OCI-LY1 (cell line): ENCODE measurements around the gene SLC17A9.
"Not testable (repeated sequence)": the region's sequence is repeated elsewhere in the genome, so short reads cannot be mapped to it uniquely, and the experiment has no call there.

ENCODE experiments used
- H2AFZ ChIP-seq: fragments of 200-600 bp; sonication (generic), shearing (Covaris generic); 2 replicates; pipeline ENCODE4 v1.6.0; 2014; ENCODE audit warnings: antibody characterized with exemption, mild to moderate bottlenecking, low read length
- H3F3A ChIP-seq: fragments of 200-600 bp; sonication (generic), shearing (Covaris generic); 2 replicates; pipeline ENCODE4 v1.6.0; 2014; ENCODE audit warnings: mild to moderate bottlenecking, antibody characterized with exemption, low read length, moderate library complexity; ENCODE audit not compliant: insufficient read depth
- H3K27ac ChIP-seq: fragments of 200-600 bp; sonication (generic); 2 replicates; pipeline ENCODE4 v1.5.1; 2014; ENCODE audit warnings: low read length, mixed run types, mild to moderate bottlenecking, low read depth; ENCODE audit not compliant: poor library complexity, severe bottlenecking
- H3K27me3 ChIP-seq: fragments of 200-600 bp; sonication (generic); 2 replicates; pipeline ENCODE4 v1.6.0; 2014; ENCODE audit warnings: antibody characterized with exemption, mild to moderate bottlenecking, low read length, moderate library complexity; ENCODE audit not compliant: insufficient read depth
- H3K36me3 ChIP-seq: fragments of 200-600 bp; sonication (generic); 2 replicates; pipeline ENCODE4 v1.6.1; 2014; ENCODE audit warnings: mild to moderate bottlenecking, antibody characterized with exemption, low read length, moderate library complexity, mixed read lengths; ENCODE audit not compliant: insufficient read depth
- H3K4me1 ChIP-seq: fragments of 200-600 bp; sonication (generic); 2 replicates; pipeline ENCODE4 v1.5.1; 2014; ENCODE audit warnings: mild to moderate bottlenecking, low read length, moderate library complexity; ENCODE audit not compliant: insufficient read depth, severe bottlenecking
- H3K4me2 ChIP-seq: fragments of 200-600 bp; sonication (generic), shearing (Covaris generic); 2 replicates; pipeline ENCODE4 v1.6.1; 2014; ENCODE audit warnings: low read length
- H3K4me3 ChIP-seq: fragments of 200-600 bp; sonication (generic); 2 replicates; pipeline ENCODE4 v1.5.1; 2014; ENCODE audit warnings: low read length, low read depth, mild to moderate bottlenecking, mixed read lengths; ENCODE audit not compliant: poor library complexity, severe bottlenecking
- H3K79me2 ChIP-seq: fragments of 200-600 bp; shearing (Covaris generic); 2 replicates; pipeline ENCODE4 v1.6.1; 2016; ENCODE audit warnings: mixed run types, low read length, mixed read lengths; ENCODE audit not compliant: insufficient read depth
- H3K9ac ChIP-seq: fragments of 200-600 bp; sonication (generic), shearing (Covaris generic); 2 replicates; pipeline ENCODE4 v1.6.1; 2014; ENCODE audit warnings: mild to moderate bottlenecking, low read length, mixed read lengths
- H3K9me2 ChIP-seq: fragments of 200-600 bp; sonication (generic), shearing (Covaris generic); 2 replicates; pipeline ENCODE4 v1.6.1; 2014; ENCODE audit warnings: low read depth, mild to moderate bottlenecking, low read length, mixed read lengths
- H3K9me3 ChIP-seq: fragments of 200-600 bp; shearing (Covaris generic); 2 replicates; pipeline ENCODE4 v1.6.1; 2014; ENCODE audit warnings: low read length, mixed read lengths
- H4K20me1 ChIP-seq: fragments of 200-600 bp; sonication (generic), shearing (Covaris generic); 2 replicates; pipeline ENCODE4 v1.6.0; 2016; ENCODE audit warnings: mild to moderate bottlenecking, low read length; ENCODE audit not compliant: insufficient read depth
- EZH2 ChIP-seq: fragments of 200-600 bp; sonication (generic), shearing (Covaris generic); IDR thresholded peaks from 2 replicates; pipeline ENCODE4 v1.8.0; 2017; ENCODE audit warnings: borderline replicate concordance, mixed run types, mild to moderate bottlenecking, antibody characterized with exemption, low read length, moderate library complexity, mixed read lengths
- TF ChIP-seq, protein P1 (sequence below): fragments of 200-600 bp; sonication (generic), shearing (Covaris generic); IDR thresholded peaks from 2 replicates; pipeline ENCODE4 v1.5.1; 2017; ENCODE audit warnings: mild to moderate bottlenecking, antibody characterized with exemption, low read length, moderate library complexity, mixed read lengths

Gene SLC17A9

DNA sequence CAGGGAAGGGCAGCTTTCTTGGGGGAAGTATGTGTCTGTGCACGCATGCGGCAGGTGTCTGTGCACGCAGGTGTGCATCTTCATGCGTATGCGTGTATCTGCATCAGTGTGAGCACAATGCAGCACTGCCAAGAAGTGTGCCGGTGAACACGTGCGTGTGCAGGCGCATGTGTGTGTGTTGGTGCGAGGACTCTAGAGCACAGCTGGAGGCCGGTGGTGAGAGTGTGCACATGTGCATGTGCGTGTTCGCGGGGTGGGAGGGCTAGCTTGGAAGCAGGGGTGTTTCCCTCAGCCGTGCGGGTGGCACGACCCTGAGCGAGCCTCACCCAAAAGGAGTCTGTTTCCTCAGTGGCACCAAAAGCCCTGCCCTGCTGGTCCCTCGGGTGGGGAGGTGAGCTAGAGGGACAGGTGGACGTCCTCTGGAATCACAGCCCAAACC, 7.5 kb downstream of the SLC17A9 start:
- H3F3A ChIP-seq: no peaks in the 10 kb centered on the region
- H3K9me2 ChIP-seq: no peaks in the 10 kb centered on the region
- TF ChIP-seq, protein P1, sequence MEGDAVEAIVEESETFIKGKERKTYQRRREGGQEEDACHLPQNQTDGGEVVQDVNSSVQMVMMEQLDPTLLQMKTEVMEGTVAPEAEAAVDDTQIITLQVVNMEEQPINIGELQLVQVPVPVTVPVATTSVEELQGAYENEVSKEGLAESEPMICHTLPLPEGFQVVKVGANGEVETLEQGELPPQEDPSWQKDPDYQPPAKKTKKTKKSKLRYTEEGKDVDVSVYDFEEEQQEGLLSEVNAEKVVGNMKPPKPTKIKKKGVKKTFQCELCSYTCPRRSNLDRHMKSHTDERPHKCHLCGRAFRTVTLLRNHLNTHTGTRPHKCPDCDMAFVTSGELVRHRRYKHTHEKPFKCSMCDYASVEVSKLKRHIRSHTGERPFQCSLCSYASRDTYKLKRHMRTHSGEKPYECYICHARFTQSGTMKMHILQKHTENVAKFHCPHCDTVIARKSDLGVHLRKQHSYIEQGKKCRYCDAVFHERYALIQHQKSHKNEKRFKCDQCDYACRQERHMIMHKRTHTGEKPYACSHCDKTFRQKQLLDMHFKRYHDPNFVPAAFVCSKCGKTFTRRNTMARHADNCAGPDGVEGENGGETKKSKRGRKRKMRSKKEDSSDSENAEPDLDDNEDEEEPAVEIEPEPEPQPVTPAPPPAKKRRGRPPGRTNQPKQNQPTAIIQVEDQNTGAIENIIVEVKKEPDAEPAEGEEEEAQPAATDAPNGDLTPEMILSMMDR: no peak
- TF ChIP-seq EZH2: no peak
- H3K4me2 ChIP-seq: no peak overlapping the region
- no peaks in the 10 kb centered on the region for H3K27me3 ChIP-seq
- no peaks in the 10 kb centered on the region for H4K20me1 ChIP-seq
- no peak overlapping the region for H3K9ac ChIP-seq
- peaks cover 30% of the 10 kb centered on the region for H3K36me3 ChIP-seq
- no peak overlapping the region for H2AFZ ChIP-seq
- no peaks in the 10 kb centered on the region for H3K4me1 ChIP-seq
- no peaks in the 10 kb centered on the region for H3K9me3 ChIP-seq
- H3K79me2 ChIP-seq: no peaks in the 10 kb centered on the region
- H3K27ac ChIP-seq: no peak overlapping the region
- H3K4me3 ChIP-seq: no peak overlapping the region

DNA sequence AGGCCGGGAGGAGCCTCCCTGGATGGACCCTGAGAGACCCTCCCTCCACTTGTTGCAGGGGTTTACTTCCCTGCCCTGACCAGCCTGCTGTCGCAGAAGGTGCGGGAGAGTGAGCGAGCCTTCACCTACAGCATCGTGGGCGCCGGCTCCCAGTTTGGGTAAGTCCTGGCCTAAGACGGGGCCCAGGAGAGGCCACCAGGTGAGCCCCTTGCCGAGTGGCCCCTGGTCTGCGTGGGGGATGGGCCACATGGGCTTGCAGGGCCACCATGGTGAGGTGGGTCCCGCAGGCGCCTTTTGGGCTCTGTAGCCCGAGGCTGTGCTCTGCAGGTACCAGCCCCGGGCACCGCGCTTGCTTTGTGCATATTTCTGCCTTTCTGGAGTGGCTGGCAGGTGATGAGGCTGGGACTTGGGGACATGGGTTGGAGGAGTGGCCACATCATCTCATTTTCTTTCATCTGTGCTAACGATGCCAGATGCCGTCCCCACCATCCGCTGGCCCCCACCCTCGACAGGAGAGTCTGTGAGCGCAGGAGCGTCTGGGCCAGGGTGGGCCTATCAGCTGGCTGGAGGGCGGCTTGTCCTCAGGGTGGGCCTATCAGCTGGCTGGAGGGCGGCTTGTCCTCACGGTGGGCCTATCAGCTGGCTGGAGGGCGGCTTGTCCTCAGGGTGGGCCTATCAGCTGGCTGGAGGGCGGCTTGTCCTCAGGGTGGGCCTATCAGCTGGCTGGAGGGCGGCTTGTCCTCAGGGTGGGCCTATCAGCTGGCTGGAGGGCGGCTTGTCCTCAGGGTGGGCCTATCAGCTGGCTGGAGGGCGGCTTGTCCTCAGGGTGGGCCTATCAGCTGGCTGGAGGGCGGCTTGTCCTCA, 8.2 kb downstream of the SLC17A9 start:
- H3F3A ChIP-seq, H3K4me2 ChIP-seq, H3K4me1 ChIP-seq, H2AFZ ChIP-seq, H4K20me1 ChIP-seq, H3K9ac ChIP-seq, H3K79me2 ChIP-seq, H3K9me2 ChIP-seq, H3K9me3 ChIP-seq, H3K4me3 ChIP-seq, H3K27me3 ChIP-seq, H3K27ac ChIP-seq: not testable (repeated sequence)
- peaks cover 33% of the 10 kb centered on the region for H3K36me3 ChIP-seq

DNA sequence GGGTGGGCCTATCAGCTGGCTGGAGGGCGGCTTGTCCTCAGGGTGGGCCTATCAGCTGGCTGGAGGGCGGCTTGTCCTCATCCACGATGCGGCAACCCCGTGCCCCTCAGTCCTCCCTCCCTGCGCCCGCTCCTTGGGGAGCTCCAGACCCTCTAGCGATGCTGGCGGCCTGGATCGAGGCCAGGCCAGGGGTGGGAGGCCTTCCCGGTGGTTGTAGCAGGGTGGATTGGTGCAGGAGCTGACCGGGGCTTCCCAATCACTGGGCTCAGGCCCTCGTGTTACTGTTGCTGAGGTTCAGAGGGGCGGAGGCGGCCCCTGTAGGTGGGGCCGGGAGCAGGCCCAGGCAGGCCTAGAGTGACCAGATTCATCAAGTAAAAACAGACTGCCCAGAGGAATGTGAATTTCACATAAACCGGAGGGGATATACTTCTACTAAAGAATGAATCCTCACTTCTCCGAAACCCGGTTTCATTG, 8.8 kb downstream of the SLC17A9 start:
- Histone ChIP-seq H3K9me2 (no peaks in the 10 kb centered on the region), H3K9ac (no peak overlapping the region), H3F3A (no peaks in the 10 kb centered on the region), H4K20me1 (no peaks in the 10 kb centered on the region), H3K79me2 (no peaks in the 10 kb centered on the region), H3K4me2 (no peak overlapping the region), H3K4me3 (no peak overlapping the region), H3K9me3 (no peaks in the 10 kb centered on the region), H3K27ac (no peak overlapping the region), H3K4me1 (no peaks in the 10 kb centered on the region), H3K27me3 (no peaks in the 10 kb centered on the region), H3K36me3 (peaks cover 34% of the 10 kb centered on the region), H2AFZ (no peak overlapping the region)
- no peak for TF ChIP-seq EZH2
- TF ChIP-seq, protein P1: no peak

DNA sequence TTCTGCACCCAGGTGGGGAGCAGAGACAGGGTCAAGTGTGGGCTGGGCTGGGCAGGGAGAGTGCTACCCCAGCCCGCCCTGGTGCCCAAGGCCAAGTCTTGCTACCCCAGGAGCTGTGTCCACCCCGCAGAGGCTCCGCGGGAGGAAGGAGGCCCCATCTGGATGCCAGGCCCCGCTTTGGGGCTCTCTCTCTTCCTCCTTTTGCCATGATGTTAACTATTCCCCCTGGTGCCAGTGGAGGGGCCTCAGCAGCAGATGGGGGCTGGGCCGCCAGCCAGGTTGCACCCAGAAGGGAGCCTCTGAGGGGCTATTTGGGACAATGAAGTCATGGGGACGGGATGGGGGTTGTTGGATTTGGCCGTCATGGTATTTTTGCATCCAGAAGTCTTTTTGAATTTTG, 9.3 kb downstream of the SLC17A9 start:
- no peaks in the 10 kb centered on the region for H3K4me1 ChIP-seq
- no peak for TF ChIP-seq EZH2
- TF ChIP-seq, protein P1: no peak
- no peaks in the 10 kb centered on the region for H3K9me3 ChIP-seq
- H4K20me1 ChIP-seq: no peaks in the 10 kb centered on the region
- H3K27ac ChIP-seq: no peak overlapping the region
- H3K79me2 ChIP-seq: no peaks in the 10 kb centered on the region
- no peaks in the 10 kb centered on the region for H3K9me2 ChIP-seq
- H3K36me3 ChIP-seq: peaks cover 38% of the 10 kb centered on the region
- H3K27me3 ChIP-seq: no peaks in the 10 kb centered on the region
- no peaks in the 10 kb centered on the region for H3F3A ChIP-seq
- H3K9ac ChIP-seq: no peak overlapping the region
- H2AFZ ChIP-seq: no peak overlapping the region
- no peak overlapping the region for H3K4me3 ChIP-seq
- H3K4me2 ChIP-seq: no peak overlapping the region
